CD8-positive, alpha-beta memory T cell (primary cell): Measurements from ENCODE around the gene STK11. TPM values are rescaled to one million over a fixed set of nuclear protein-coding genes. Genes with fewer than 3 reads are reported as not detected.

Experiments used
- CTCF ChIA-PET: fragments of 350-600 bp; sonication (Branson Sonifier 250); formaldehyde crosslinking; loops from one replicate; lab custom pipeline; 2021; ENCODE audit warnings: antibody characterized with exemption; lab: Charles Lee
- POLR2A ChIA-PET: fragments of 350-600 bp; sonication (Branson Sonifier 250); formaldehyde crosslinking; loops from one replicate; lab custom pipeline; 2021; ENCODE audit warnings: antibody characterized with exemption; lab: Charles Lee
- DNase-seq, 5 donors: peaks; one replicate each; pipeline versions ENCODE4 v3.0.0 to v3.0.0-alpha.2; 2020 to 2022; ENCODE audit warnings: mixed read lengths in 1 of 5
- H3K27ac ChIP-seq: one replicate; pipeline ENCODE4 v1.7.0; 2013; ENCODE audit warnings: low read depth, mild to moderate bottlenecking, low read length, moderate library complexity
- H3K27me3 ChIP-seq: 2 replicates; pipeline ENCODE4 v1.7.0; 2013; ENCODE audit warnings: low read length, mild to moderate bottlenecking; ENCODE audit not compliant: insufficient read depth, poor library complexity, severe bottlenecking
- H3K36me3 ChIP-seq: 2 replicates; pipeline ENCODE4 v1.7.0; 2013; ENCODE audit warnings: mild to moderate bottlenecking, low read length, moderate library complexity; ENCODE audit not compliant: insufficient read depth
- H3K4me1 ChIP-seq: 2 replicates; pipeline ENCODE4 v1.7.0; 2013; ENCODE audit warnings: mild to moderate bottlenecking, low read length, moderate library complexity; ENCODE audit not compliant: insufficient read depth
- H3K4me3 ChIP-seq: 2 replicates; pipeline ENCODE4 v1.7.0; 2013; ENCODE audit warnings: mild to moderate bottlenecking, low read length
- H3K9me3 ChIP-seq: 2 replicates; pipeline ENCODE4 v1.7.0; 2013; ENCODE audit warnings: mild to moderate bottlenecking, low read length
- H3K27ac Mint-ChIP-seq, 8 donors: one replicate each; pipeline ENCODE4 v1.8.0; 2020 to 2021; ENCODE audit warnings: mixed read lengths in 8 of 8, mild to moderate bottlenecking in 6 of 8, inconsistent platforms in 3 of 8, moderate library complexity in 3 of 8
- H3K27me3 Mint-ChIP-seq, 2 donors: one replicate each; pipeline ENCODE4 v1.8.0; 2020 to 2021; ENCODE audit warnings: mixed read lengths in 2 of 2, mild to moderate bottlenecking in 1 of 2, moderate library complexity in 1 of 2
- H3K36me3 Mint-ChIP-seq, 3 donors: one replicate each; pipeline ENCODE4 v1.8.0; 2020 to 2021; ENCODE audit warnings: mixed read lengths in 3 of 3, inconsistent platforms in 1 of 3, mild to moderate bottlenecking in 1 of 3
- H3K4me1 Mint-ChIP-seq, 3 donors: one replicate each; pipeline ENCODE4 v1.8.0; 2020 to 2021; ENCODE audit warnings: mixed read lengths in 3 of 3, inconsistent platforms in 1 of 3, mild to moderate bottlenecking in 1 of 3
- H3K4me3 Mint-ChIP-seq, 7 donors: one replicate each; pipeline ENCODE4 v1.8.0; 2020 to 2021; ENCODE audit warnings: mixed read lengths in 7 of 7, mild to moderate bottlenecking in 6 of 7, moderate library complexity in 4 of 7, inconsistent platforms in 2 of 7
- H3K9me3 Mint-ChIP-seq, 5 donors: one replicate each; pipeline ENCODE4 v1.8.0; 2020 to 2022; ENCODE audit warnings: mixed read lengths in 5 of 5, mild to moderate bottlenecking in 3 of 5, moderate library complexity in 2 of 5, inconsistent platforms in 1 of 5
- polyA plus RNA-seq: library from polyadenylated mRNA; unstranded; fragments of 300-500 nt; fragmentation: Illumina TruSeq; gene quantifications from one replicate; pipeline ENCODE4 v1.2.3, GENCODE V29; 2021
- total RNA-seq, 2 experiments: library from RNA; stranded (reverse); gene quantifications; one replicate each; pipeline ENCODE4 v1.2.3, GENCODE V29; 2021

STK11 gene
- total and polyA plus RNA-seq, 3 experiments from 2014 or later = 37.0 to 69.7 (median 66.9) TPM

GRCh38 chr19:1161716-1162115 lies 43.9 kb upstream of the STK11 start:
- no peak for DNase-seq
- Histone ChIP-seq H3K9me3 (no peaks in the 10 kb centered on the region), H3K36me3 (no peaks in the 10 kb centered on the region), H3K27me3 (no peaks in the 10 kb centered on the region), H3K4me1 (no peaks in the 10 kb centered on the region), H3K4me3 (no peak overlapping the region), H3K27ac (no peak overlapping the region)
- ChIA-PET POLR2A (no interaction called here), CTCF (no interaction called here)
- H3K36me3 Mint-ChIP-seq = peaks cover 0 to 7% (median 0%) of the 10 kb centered on the region in 3 donors
- no peaks in the 10 kb centered on the region for H3K9me3 Mint-ChIP-seq
- H3K27me3 Mint-ChIP-seq = no peaks in the 10 kb centered on the region
- no peak overlapping the region for H3K4me3 Mint-ChIP-seq
- no peak overlapping the region for H3K27ac Mint-ChIP-seq
- peaks cover 6 to 8% (median 7%) of the 10 kb centered on the region in 3 donors for H3K4me1 Mint-ChIP-seq

- CTCF ChIA-PET = interaction anchor here (1.6 kb wide), 1 partner anchor 49 kb away, joined by 4 read pairs; no protein-coding TSS in a partner anchor
- H3K4me1 ChIP-seq = no peaks in the 10 kb centered on the region
- H3K4me3 Mint-ChIP-seq = no peak overlapping the region
- no peaks in the 10 kb centered on the region for H3K36me3 ChIP-seq
- no peak for DNase-seq
- peaks cover 6 to 8% (median 7%) of the 10 kb centered on the region in 3 donors for H3K4me1 Mint-ChIP-seq
- H3K36me3 Mint-ChIP-seq = peaks cover 0 to 9% (median 0%) of the 10 kb centered on the region in 3 donors
- no peaks in the 10 kb centered on the region for H3K9me3 Mint-ChIP-seq
- H3K9me3 ChIP-seq = no peaks in the 10 kb centered on the region
- H3K27me3 ChIP-seq = no peaks in the 10 kb centered on the region
- POLR2A ChIA-PET = no interaction called here
- no peak overlapping the region for H3K4me3 ChIP-seq
- no peak overlapping the region for H3K27ac ChIP-seq
- peak overlapping the region in 3 of 8 donors; percentile 33 to 47 (median 37) for H3K27ac Mint-ChIP-seq
- H3K27me3 Mint-ChIP-seq = no peaks in the 10 kb centered on the region
Observed at GRCh38 chr19:1162404-1163282, 42.9 kb upstream of the STK11 start.

- Mint-ChIP-seq H3K4me1 (peaks cover 6 to 8% (median 7%) of the 10 kb centered on the region in 3 donors), H3K36me3 (peaks cover 0 to 8% (median 0%) of the 10 kb centered on the region in 3 donors), H3K4me3 (no peak overlapping the region), H3K27ac (peak overlapping the region in 2 of 8 donors; percentile 33 to 47), H3K9me3 (no peaks in the 10 kb centered on the region), H3K27me3 (no peaks in the 10 kb centered on the region)
- H3K4me3 ChIP-seq = no peak overlapping the region
- no peaks in the 10 kb centered on the region for H3K36me3 ChIP-seq
- CTCF ChIA-PET = interaction anchor here (1.6 kb wide), 1 partner anchor 50 kb away, joined by 4 read pairs; no protein-coding TSS in a partner anchor
- DNase-seq = no peak
- no peaks in the 10 kb centered on the region for H3K4me1 ChIP-seq
- POLR2A ChIA-PET = no interaction called here
- no peaks in the 10 kb centered on the region for H3K27me3 ChIP-seq
- H3K9me3 ChIP-seq = no peaks in the 10 kb centered on the region
- no peak overlapping the region for H3K27ac ChIP-seq
Observed at GRCh38 chr19:1163283-1163933, 42.2 kb upstream of the STK11 start.

DNA sequence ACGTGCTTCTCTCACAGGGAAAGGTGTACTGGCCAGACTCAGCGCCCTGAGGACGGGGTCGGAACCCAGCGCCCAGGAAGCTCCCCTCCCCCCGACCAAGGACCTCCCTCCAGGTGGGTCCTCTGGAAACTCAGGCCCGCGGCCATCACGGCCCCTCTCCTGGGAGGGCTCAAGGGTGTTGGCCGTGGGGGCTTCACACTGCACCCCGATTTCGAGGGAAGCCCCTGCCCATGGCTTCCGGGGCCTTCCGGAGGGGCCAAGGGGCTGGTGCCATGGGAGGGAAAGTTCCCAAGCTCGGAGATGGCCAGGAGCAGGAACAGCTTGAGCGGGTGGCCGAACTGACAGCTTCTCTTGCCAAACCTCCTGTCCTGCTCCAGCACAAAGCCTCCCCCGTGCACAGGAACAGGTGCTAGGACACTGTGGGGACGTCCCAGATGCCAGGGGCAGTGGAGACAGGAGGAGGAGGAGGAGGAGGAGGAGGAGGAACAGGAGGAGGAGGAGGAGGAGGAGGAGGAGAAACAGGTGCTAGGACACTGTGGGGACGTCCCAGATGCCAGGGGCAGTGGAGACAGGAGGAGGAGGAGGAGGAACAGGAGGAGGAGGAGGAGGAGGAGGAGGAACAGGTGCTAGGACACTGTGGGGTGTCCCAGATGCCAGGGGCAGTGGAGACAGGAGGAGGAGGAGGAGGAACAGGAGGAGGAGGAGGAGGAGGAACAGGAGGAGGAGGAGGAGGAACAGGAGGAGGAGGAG lies 41.5 kb upstream of the STK11 start:
- Histone ChIP-seq H3K9me3 (no peaks in the 10 kb centered on the region), H3K4me3 (no peak overlapping the region), H3K4me1 (no peaks in the 10 kb centered on the region), H3K36me3 (no peaks in the 10 kb centered on the region), H3K27me3 (no peaks in the 10 kb centered on the region), H3K27ac (no peak overlapping the region)
- Mint-ChIP-seq H3K9me3 (no peaks in the 10 kb centered on the region), H3K27me3 (no peaks in the 10 kb centered on the region), H3K4me3 (no peak overlapping the region), H3K27ac (no peak overlapping the region), H3K36me3 (peaks cover 0 to 11% (median 0%) of the 10 kb centered on the region in 3 donors), H3K4me1 (peaks cover 7 to 12% (median 8%) of the 10 kb centered on the region in 3 donors)
- DNase-seq = no peak
- ChIA-PET CTCF (interaction anchor here (1.6 kb wide), 1 partner anchor 51 kb away, joined by 4 read pairs; no protein-coding TSS in a partner anchor), POLR2A (no interaction called here)

DNA sequence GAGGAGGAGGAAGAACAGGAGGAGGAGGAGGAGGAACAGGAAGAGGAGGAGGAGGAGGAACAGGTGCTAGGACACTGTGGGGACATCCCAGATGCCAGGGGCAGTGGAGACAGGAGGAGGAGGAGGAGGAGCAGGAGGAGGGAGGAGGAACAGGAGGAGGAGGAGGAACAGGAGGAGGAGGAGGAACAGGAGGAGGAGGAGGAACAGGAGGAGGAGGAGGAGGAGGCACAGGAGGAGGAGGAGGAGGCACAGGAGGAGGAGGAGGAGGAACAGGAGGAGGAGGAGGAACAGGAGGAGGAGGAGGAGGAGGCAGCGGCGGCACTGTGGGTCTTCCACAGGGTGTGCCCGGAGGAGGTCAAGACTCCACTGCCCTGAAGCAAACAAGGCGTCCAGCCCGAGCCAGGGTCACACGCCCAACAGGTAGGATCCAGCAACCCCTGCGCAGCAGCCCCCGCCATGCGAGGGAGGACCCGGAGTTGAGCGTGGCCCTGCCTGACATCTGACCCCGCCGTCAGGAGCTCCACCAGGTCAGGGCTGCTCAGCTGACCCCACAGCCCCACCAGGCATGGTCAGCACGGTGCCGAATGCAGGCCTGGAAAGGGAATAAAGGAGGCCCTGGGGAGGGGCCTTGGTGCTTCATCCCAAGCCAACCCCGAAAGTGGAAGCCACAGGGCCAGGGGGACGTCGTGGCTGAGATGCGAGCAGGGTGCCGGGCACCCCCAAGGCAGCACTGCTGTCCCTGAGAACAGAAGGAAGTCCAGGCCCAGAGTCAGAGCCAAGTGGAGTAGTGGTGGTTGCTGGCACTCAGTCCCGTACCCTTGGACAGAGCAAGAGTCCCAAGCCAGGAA lies 40.7 kb upstream of the STK11 start:
- Mint-ChIP-seq H3K4me3 (no peak overlapping the region), H3K36me3 (peaks cover 0 to 15% (median 0%) of the 10 kb centered on the region in 3 donors), H3K27me3 (no peaks in the 10 kb centered on the region)

GRCh38 chr19:1166872-1167573 lies 38.6 kb upstream of the STK11 start:
- no peak overlapping the region for H3K27ac ChIP-seq
- Mint-ChIP-seq H3K36me3 (peaks cover 0 to 21% (median 0%) of the 10 kb centered on the region in 3 donors), H3K27me3 (no peaks in the 10 kb centered on the region), H3K27ac (peak overlapping the region in 1 of 8 donors; percentile 68), H3K9me3 (no peaks in the 10 kb centered on the region), H3K4me1 (peaks cover 23 to 32% (median 26%) of the 10 kb centered on the region in 3 donors), H3K4me3 (no peak overlapping the region)
- no peaks in the 10 kb centered on the region for H3K36me3 ChIP-seq
- H3K4me1 ChIP-seq = no peaks in the 10 kb centered on the region
- no peaks in the 10 kb centered on the region for H3K9me3 ChIP-seq
- no peaks in the 10 kb centered on the region for H3K27me3 ChIP-seq
- ChIA-PET CTCF (interaction anchor here (0.6 to 1.0 kb wide), 2 partner anchors 28 to 92 kb away, joined by 3 read pairs; no protein-coding TSS in a partner anchor), POLR2A (interaction anchor here (0.5 kb wide), 1 partner anchor 19 kb away, joined by 5 read pairs; no protein-coding TSS in a partner anchor)
- no peak for DNase-seq
- H3K4me3 ChIP-seq = no peak overlapping the region

More for the DNA sequence above, 40.7 kb upstream of the STK11 start:
- Histone ChIP-seq H3K9me3 (no peaks in the 10 kb centered on the region), H3K4me3 (no peak overlapping the region), H3K4me1 (no peaks in the 10 kb centered on the region), H3K27ac (no peak overlapping the region), H3K36me3 (no peaks in the 10 kb centered on the region), H3K27me3 (no peaks in the 10 kb centered on the region)
- Mint-ChIP-seq H3K4me1 (peaks cover 11 to 16% (median 12%) of the 10 kb centered on the region in 3 donors), H3K9me3 (no peaks in the 10 kb centered on the region), H3K27ac (peak overlapping the region in 1 of 8 donors; percentile 55)
- ChIA-PET CTCF (interaction anchor here (1.6 kb wide), 1 partner anchor 51 kb away, joined by 4 read pairs; no protein-coding TSS in a partner anchor), POLR2A (no interaction called here)
- no peak for DNase-seq
